ENCODE data around the gene FAM114A1.
"Not testable (repeated sequence)": the region's sequence is repeated elsewhere in the genome, so short reads cannot be mapped to it uniquely, and the experiment has no call there.

FAM114A1 gene

GRCh38 chr4:38941906-38942305 lies 74.3 kb downstream of the FAM114A1 start:
- DNase-seq = not testable (repeated sequence)

GRCh38 chr4:38943343-38943742 lies 75.7 kb downstream of the FAM114A1 start:
- no peak for DNase-seq

- DNase-seq = no peak
Measured at GRCh38 chr4:38944440-38944839, 76.8 kb downstream of the FAM114A1 start.

GRCh38 chr4:38946919-38947318 lies 79.3 kb downstream of the FAM114A1 start:
- DNase-seq = no peak

GRCh38 chr4:38948551-38948950 lies 80.9 kb downstream of the FAM114A1 start:
- peak in 1 of 2 experiments; percentile 47 for DNase-seq

- DNase-seq = peak in 1 of 2 experiments; percentile 7
Measured at GRCh38 chr4:38949411-38950051, 81.9 kb downstream of the FAM114A1 start.

GRCh38 chr4:38950159-38950558 lies 82.6 kb downstream of the FAM114A1 start:
- DNase-seq = no peak

GRCh38 chr4:38950734-38951133 lies 83.1 kb downstream of the FAM114A1 start:
- no peak for DNase-seq

- DNase-seq = no peak
Measured at GRCh38 chr4:38951598-38951997, 84.0 kb downstream of the FAM114A1 start.

GRCh38 chr4:38952017-38952416 lies 84.4 kb downstream of the FAM114A1 start:
- no peak for DNase-seq

GRCh38 chr4:38954727-38955126 lies 87.1 kb downstream of the FAM114A1 start:
- DNase-seq = no peak

GRCh38 chr4:38955957-38956356 lies 88.4 kb downstream of the FAM114A1 start:
- DNase-seq = no peak

- no peak for DNase-seq
Measured at GRCh38 chr4:38957261-38957815, 89.7 kb downstream of the FAM114A1 start.

GRCh38 chr4:38957893-38958292 lies 90.3 kb downstream of the FAM114A1 start:
- no peak for DNase-seq

GRCh38 chr4:38958453-38959190 lies 91.0 kb downstream of the FAM114A1 start:
- DNase-seq = no peak

- not testable (repeated sequence) for DNase-seq
Measured at GRCh38 chr4:38959248-38959647, 91.6 kb downstream of the FAM114A1 start.

GRCh38 chr4:38964942-38965775 lies 97.6 kb downstream of the FAM114A1 start:
- no peak for DNase-seq

GRCh38 chr4:38965866-38966265 lies 98.3 kb downstream of the FAM114A1 start:
- DNase-seq = no peak

- DNase-seq = peak in 1 of 2 experiments; percentile 16
Measured at GRCh38 chr4:38967260-38968095, 99.9 kb downstream of the FAM114A1 start.

- DNase-seq = no peak
Measured at GRCh38 chr4:38968668-38969067, 101.1 kb downstream of the FAM114A1 start.

GRCh38 chr4:38976308-38976707 lies 108.7 kb downstream of the FAM114A1 start:
- no peak for DNase-seq

GRCh38 chr4:38979081-38979480 lies 111.5 kb downstream of the FAM114A1 start:
- DNase-seq = no peak
